ENCODE results near the gene TMEM178B. TPM values are rescaled to one million over a fixed set of nuclear protein-coding genes. Genes with fewer than 3 reads are reported as not detected.

The TMEM178B gene
- total and polyA plus RNA-seq, 8 donors = 0.42 to 3.0 (median 2.1) TPM

DNA sequence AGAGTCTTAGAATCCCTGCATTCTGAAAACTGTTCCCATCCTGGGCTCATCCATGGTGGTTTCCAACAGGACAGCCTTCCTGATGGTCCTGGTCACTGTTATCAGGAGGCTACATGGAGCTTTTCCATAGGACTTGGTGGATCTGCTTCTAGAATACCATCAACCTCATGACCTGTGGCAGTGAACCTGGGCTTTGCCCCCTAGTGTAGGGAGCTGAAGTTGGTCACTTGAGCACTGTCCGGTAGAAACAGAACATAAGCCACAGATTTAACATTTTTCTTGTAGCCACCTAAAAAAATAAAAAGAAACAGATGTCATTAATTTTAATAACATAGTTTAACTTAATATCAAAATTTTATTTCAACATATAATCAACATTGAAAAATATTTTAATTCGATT, 165.8 kb downstream of the TMEM178B start:
- Histone ChIP-seq H3K4me1 (no peaks in the 10 kb centered on the region), H3K9me3 (no peaks in the 10 kb centered on the region), H3K36me3 (no peaks in the 10 kb centered on the region), H3K27ac (no peak overlapping the region), H3K27me3 (no peaks in the 10 kb centered on the region), H3K4me3 (no peak overlapping the region)
- TF ChIP-seq, protein P1, sequence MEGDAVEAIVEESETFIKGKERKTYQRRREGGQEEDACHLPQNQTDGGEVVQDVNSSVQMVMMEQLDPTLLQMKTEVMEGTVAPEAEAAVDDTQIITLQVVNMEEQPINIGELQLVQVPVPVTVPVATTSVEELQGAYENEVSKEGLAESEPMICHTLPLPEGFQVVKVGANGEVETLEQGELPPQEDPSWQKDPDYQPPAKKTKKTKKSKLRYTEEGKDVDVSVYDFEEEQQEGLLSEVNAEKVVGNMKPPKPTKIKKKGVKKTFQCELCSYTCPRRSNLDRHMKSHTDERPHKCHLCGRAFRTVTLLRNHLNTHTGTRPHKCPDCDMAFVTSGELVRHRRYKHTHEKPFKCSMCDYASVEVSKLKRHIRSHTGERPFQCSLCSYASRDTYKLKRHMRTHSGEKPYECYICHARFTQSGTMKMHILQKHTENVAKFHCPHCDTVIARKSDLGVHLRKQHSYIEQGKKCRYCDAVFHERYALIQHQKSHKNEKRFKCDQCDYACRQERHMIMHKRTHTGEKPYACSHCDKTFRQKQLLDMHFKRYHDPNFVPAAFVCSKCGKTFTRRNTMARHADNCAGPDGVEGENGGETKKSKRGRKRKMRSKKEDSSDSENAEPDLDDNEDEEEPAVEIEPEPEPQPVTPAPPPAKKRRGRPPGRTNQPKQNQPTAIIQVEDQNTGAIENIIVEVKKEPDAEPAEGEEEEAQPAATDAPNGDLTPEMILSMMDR (IDR thresholded peaks at IDR 0.05) = no peak
- ATAC-seq = no peak
- 77 to 86% methylated on average over 2 of the region's 2 CpGs for WGBS, 2 donors
- no peak for FAIRE-seq
- no peak for DNase-seq
- intact Hi-C loops (cut with DNase I) = no loop called here

DNA sequence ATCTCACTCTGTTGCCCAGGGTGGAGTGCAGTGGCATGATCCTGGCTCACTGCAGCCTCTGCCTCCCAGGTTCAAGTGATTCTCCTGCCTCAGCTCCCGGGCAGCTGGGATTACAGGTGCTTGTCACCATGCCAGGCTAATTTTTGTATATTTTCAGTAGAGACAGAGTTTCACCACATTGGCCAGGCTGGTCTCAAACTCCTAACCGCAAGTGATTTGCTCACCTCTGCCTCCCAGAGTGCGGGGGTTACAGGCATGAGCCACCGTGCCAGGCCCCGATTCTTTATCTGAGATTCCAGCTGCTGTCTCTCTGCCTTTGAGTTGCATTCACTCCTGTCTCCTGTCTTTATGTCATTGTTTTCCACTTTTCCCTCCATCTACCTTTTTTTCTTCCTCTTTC, 168.7 kb downstream of the TMEM178B start:
- 82% methylated on average over 5 of the region's 5 CpGs for WGBS, 2 donors
- ATAC-seq (no peak), DNase-seq (no peak), FAIRE-seq (no peak)
- Histone ChIP-seq H3K4me3 (no peak overlapping the region), H3K9me3 (no peaks in the 10 kb centered on the region), H3K4me1 (no peaks in the 10 kb centered on the region), H3K27ac (no peak overlapping the region), H3K27me3 (no peaks in the 10 kb centered on the region), H3K36me3 (no peaks in the 10 kb centered on the region)
- TF ChIP-seq, protein P1 (IDR thresholded peaks at IDR 0.05) = no peak
- intact Hi-C loops (cut with DNase I) = no loop called here

DNA sequence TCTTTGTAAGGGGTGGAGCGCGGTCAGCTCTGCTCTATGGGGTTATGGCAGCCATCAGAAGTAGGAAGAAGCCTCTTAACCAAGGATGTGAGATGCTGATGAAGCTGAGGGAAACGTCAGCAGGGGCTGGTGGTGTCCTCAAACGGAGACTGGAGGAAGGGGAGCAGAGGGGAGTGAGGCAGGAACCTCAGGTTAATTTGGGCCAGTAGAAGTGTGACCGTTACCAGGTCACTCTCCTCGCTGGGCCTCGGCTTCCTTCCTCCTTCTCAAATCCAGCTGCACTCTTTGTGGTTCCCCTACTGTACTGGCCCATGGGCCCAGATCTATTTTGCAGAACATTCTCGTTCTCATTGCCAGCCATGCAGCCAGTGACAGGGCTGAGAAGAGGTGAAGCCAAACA, 169.5 kb downstream of the TMEM178B start:
- no peaks in the 10 kb centered on the region for H3K4me1 ChIP-seq
- no peak for DNase-seq
- TF ChIP-seq, protein P1 (IDR thresholded peaks at IDR 0.05) = no peak
- no peaks in the 10 kb centered on the region for H3K9me3 ChIP-seq
- FAIRE-seq = no peak
- H3K4me3 ChIP-seq = no peak overlapping the region
- intact Hi-C loops (cut with DNase I) = no loop called here
- H3K27me3 ChIP-seq = no peaks in the 10 kb centered on the region
- no peak overlapping the region for H3K27ac ChIP-seq
- ATAC-seq = no peak
- WGBS, 2 donors = 69% methylated on average over 8 of the region's 8 CpGs
- H3K36me3 ChIP-seq = no peaks in the 10 kb centered on the region

DNA sequence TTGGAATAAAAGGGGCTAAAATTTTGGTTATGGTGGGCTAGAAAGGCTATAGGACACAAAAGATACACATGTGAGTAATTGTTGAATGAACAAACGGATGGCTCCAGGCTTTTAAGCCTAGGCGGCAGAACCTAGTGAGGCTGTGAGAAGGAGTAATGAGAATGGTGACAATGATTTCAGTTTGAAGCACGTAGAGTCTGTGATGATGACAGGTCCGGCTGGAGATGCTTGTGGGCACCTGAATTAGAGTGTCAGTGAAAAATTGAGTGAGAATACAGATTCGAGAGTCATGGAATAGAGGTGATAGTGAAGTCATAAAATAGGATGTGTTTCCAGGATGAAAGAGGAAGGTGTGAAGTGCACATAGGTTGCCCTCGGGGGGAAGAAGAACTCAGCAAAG, 170.6 kb downstream of the TMEM178B start:
- WGBS, 2 donors = 75 to 76% methylated on average over 6 of the region's 6 CpGs

DNA sequence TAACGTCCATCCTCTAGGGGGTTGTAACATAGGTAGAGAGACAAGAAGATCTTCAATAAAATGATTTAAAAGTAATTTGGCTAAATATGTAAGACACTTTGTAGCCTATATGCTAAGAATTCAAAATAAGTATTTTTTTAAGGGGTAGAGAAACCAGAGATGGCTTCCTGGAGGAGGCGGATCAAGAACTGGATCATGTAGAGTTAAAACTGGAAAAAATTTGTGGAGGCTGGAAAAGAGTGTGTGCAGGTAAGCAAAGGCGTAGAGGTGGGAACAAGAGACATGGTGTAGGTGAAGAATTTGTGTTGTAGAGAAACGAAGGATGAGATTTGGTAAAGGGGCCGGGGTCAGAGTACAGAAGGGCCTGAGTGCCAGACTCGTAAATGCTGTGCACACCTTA, 172.6 kb downstream of the TMEM178B start:
- no peaks in the 10 kb centered on the region for H3K9me3 ChIP-seq
- H3K36me3 ChIP-seq = no peaks in the 10 kb centered on the region
- DNase-seq = no peak
- no peaks in the 10 kb centered on the region for H3K27me3 ChIP-seq
- no peak for FAIRE-seq
- H3K4me3 ChIP-seq = no peak overlapping the region
- intact Hi-C loops (cut with DNase I) = no loop called here
- no peak for ATAC-seq
- H3K4me1 ChIP-seq = no peaks in the 10 kb centered on the region
- TF ChIP-seq, protein P1 (IDR thresholded peaks at IDR 0.05) = no peak
- no peak overlapping the region for H3K27ac ChIP-seq
- WGBS, 2 donors = 78 to 82% methylated on average over 6 of the region's 6 CpGs

More for the DNA sequence above, 170.6 kb downstream of the TMEM178B start:
- no peak overlapping the region for H3K27ac ChIP-seq
- DNase-seq (no peak), FAIRE-seq (no peak), ATAC-seq (no peak)
- intact Hi-C loops (cut with DNase I) = no loop called here
- H3K4me1 ChIP-seq = no peaks in the 10 kb centered on the region
- no peaks in the 10 kb centered on the region for H3K9me3 ChIP-seq
- TF ChIP-seq, protein P1 (IDR thresholded peaks at IDR 0.05) = no peak
- H3K27me3 ChIP-seq = no peaks in the 10 kb centered on the region
- no peaks in the 10 kb centered on the region for H3K36me3 ChIP-seq
- no peak overlapping the region for H3K4me3 ChIP-seq
